GM12878 (cell line): ENCODE results near the gene ASIC3.

Source experiments
- BCL11A ChIP-seq: IDR thresholded peaks from 2 replicates; pipeline ENCODE4 v1.6.1; 2011; ENCODE audit warnings: low read depth, low read length
- CBX3 ChIP-seq: fragments of 200-600 bp; sonication (generic); IDR thresholded peaks from 2 replicates; pipeline ENCODE4 v1.6.1; 2016; ENCODE audit warnings: low read depth, borderline replicate concordance
- CREB1 ChIP-seq: IDR thresholded peaks from 2 replicates; pipeline ENCODE4 v1.6.1; 2012; ENCODE audit warnings: low read depth, mild to moderate bottlenecking, inconsistent platforms
- GABPA ChIP-seq: IDR thresholded peaks from 2 replicates; pipeline ENCODE4 v1.6.1; 2014; ENCODE audit warnings: antibody characterized with exemption, low read depth, mild to moderate bottlenecking, inconsistent platforms
- IRF4 ChIP-seq: IDR thresholded peaks from 2 replicates; pipeline ENCODE4 v1.6.1; 2011; ENCODE audit warnings: low read depth, low read length
- MAX ChIP-seq: IDR thresholded peaks from 2 replicates; pipeline ENCODE4 v1.6.1; 2012; ENCODE audit warnings: low read depth, low read length, improper control_type of control experiment
- MLLT1 ChIP-seq: fragments of 450-650 bp; IDR thresholded peaks from 2 replicates; pipeline ENCODE4 v1.6.1; 2016; ENCODE audit warnings: mild to moderate bottlenecking
- POLR2A ChIP-seq: IDR thresholded peaks from 2 replicates; pipeline ENCODE4 v1.6.1; 2011; ENCODE audit warnings: low read depth, mild to moderate bottlenecking, low read length
- PRDM15 ChIP-seq: fragments of 450-650 bp; formaldehyde crosslinking; IDR thresholded peaks from 2 replicates; pipeline ENCODE4 v1.4.0; 2020; ENCODE audit warnings: mild to moderate bottlenecking, moderate library complexity
- SIN3A ChIP-seq: IDR thresholded peaks from 2 replicates; pipeline ENCODE4 v1.6.1; 2012; ENCODE audit warnings: low read depth, low read length, improper control_type of control experiment
- SP1 ChIP-seq: IDR thresholded peaks from one replicate; pipeline ENCODE4 v1.6.1; 2011; ENCODE audit warnings: low read depth, low read length
- TARDBP ChIP-seq: IDR thresholded peaks from 2 replicates; pipeline ENCODE4 v1.6.1; 2016; ENCODE audit warnings: borderline replicate concordance
- ZNF274 ChIP-seq: IDR thresholded peaks from one replicate; pipeline ENCODE4 v1.8.0; 2011; ENCODE audit not compliant: insufficient read length, insufficient read depth

- TF ChIP-seq CBX3 (no peak), SP1 (no peak), TARDBP (no peak), GABPA (no peak), MAX (peak; percentile 87; the same call in 1 of the 2 replicates), BCL11A (no peak), SIN3A (no peak), IRF4 (no peak), MLLT1 (no peak), POLR2A (peak; percentile 72), CREB1 (peak; percentile 92), ZNF274 (no peak), PRDM15 (CRISPR knock-in tag) (no peak)
Measured at GRCh38 chr7:151013733-151014497, 34.4 kb upstream of the ASIC3 start.
